Esophagus squamous epithelium (tissue), 5 donors: ENCODE results near the gene MBD2. TPM values are rescaled to one million over a fixed set of nuclear protein-coding genes. Genes with fewer than 3 reads are reported as not detected.
"Not testable (repeated sequence)": the region's sequence is repeated elsewhere in the genome, so short reads cannot be mapped to it uniquely, and the experiment has no call there.

Experiments
- DNase-seq: peaks from one replicate; lab custom pipeline; 2025; lab: John Stamatoyannopoulos, UW
- H3K27ac ChIP-seq, 4 donors: fragments of 200-600 bp; sonication (generic); one replicate each; pipeline ENCODE4 v1.5.1; 2016 to 2019; ENCODE audit warnings: mild to moderate bottlenecking in 1 of 4
- H3K27me3 ChIP-seq, 4 donors: fragments of 200-600 bp; sonication (generic); 1 replicate in 3 of 4; 2 replicates in 1 of 4; pipeline versions ENCODE4 v1.5.1 to v1.6.0; 2017 to 2021; ENCODE audit warnings: antibody characterized with exemption in 1 of 4
- H3K36me3 ChIP-seq, 3 donors: fragments of 200-600 bp; sonication (generic); one replicate each; pipeline ENCODE4 v1.5.1; 2016 to 2019
- H3K4me1 ChIP-seq, 3 donors: fragments of 200-600 bp; sonication (generic); one replicate each; pipeline ENCODE4 v1.5.1; 2017 to 2019
- H3K4me3 ChIP-seq, 4 donors: fragments of 200-600 bp; sonication (generic); 1 replicate in 3 of 4; 2 replicates in 1 of 4; pipeline ENCODE4 v1.5.1; 2016 to 2019; ENCODE audit warnings: mild to moderate bottlenecking in 2 of 4, moderate library complexity in 1 of 4
- H3K9me3 ChIP-seq, 3 donors: fragments of 200-600 bp; sonication (generic); one replicate each; pipeline ENCODE4 v1.5.1; 2016 to 2019
- CTCF ChIP-seq, 6 experiments: fragments of 450-650 bp in 4 of 6; fragments of 200-600 bp in 2 of 6; sonication (generic) in 2 of 6; IDR thresholded peaks; one replicate each; pipeline ENCODE4 v1.5.1; 2016 to 2019; ENCODE audit warnings: antibody characterized with exemption in 6 of 6, mild to moderate bottlenecking in 4 of 6, moderate library complexity in 4 of 6
- POLR2A ChIP-seq, 4 donors: fragments of 450-650 bp; IDR thresholded peaks; one replicate each; pipeline ENCODE4 v1.6.1; 2017; ENCODE audit warnings: antibody characterized with exemption in 4 of 4, mild to moderate bottlenecking in 4 of 4, moderate library complexity in 3 of 4
- WGBS, 2 donors: methylation state at CpG; one replicate each; pipeline ENCODE4 v1.1.5; 2018; 5-methylcytosine and 5-hydroxymethylcytosine counted together
- intact Hi-C: fragments of 100-400 bp; cut with DNase I; formaldehyde crosslinking; loops from one replicate; pipeline ENCODE4 v1.15.0; 2022
- total RNA-seq, 4 donors: library from RNA; depleted of rRNA; stranded (reverse); fragments of >200 nt; gene quantifications; one replicate each; pipeline ENCODE4 v1.1.0, GENCODE V29; 2016
- donor health status: DM: yes; HTN: yes; CAD: no.

MBD2 gene
- total RNA-seq, 4 donors from 2014 or later: 38.2 to 48.4 (median 46.3) TPM

- Histone ChIP-seq H3K36me3 (no peaks in the 10 kb centered on the region), H3K4me3 (no peak overlapping the region), H3K9me3 (no peaks in the 10 kb centered on the region), H3K27ac (peak overlapping the region in 1 of 4 donors; percentile 7), H3K27me3 (no peaks in the 10 kb centered on the region), H3K4me1 (peaks cover 0 to 31% (median 4%) of the 10 kb centered on the region in 3 donors)
- no peak for DNase-seq
- intact Hi-C loops: no loop called here
- no peak for TF ChIP-seq POLR2A (IDR thresholded peaks at IDR 0.05)
- no peak for TF ChIP-seq CTCF (IDR thresholded peaks at IDR 0.05)
Observed at GRCh38 chr18:54228364-54228763, 3.9 kb upstream of the MBD2 start.

GRCh38 chr18:54223568-54224241 lies 764 bp downstream of the MBD2 start:
- Histone ChIP-seq H3K4me1 (peaks cover 17 to 62% (median 43%) of the 10 kb centered on the region in 3 donors), H3K27me3 (no peaks in the 10 kb centered on the region), H3K27ac (peak overlapping the region; percentile 96 to 99 (median 98)), H3K9me3 (no peaks in the 10 kb centered on the region), H3K4me3 (peak overlapping the region; percentile 81 to 90 (median 84)), H3K36me3 (no peaks in the 10 kb centered on the region)
- 0 to 1% methylated on average over 8 to 12 of the region's 39 CpGs for WGBS, 2 donors
- intact Hi-C loops: no loop called here
- DNase-seq: no peak
- TF ChIP-seq CTCF (IDR thresholded peaks at IDR 0.05) (no peak), POLR2A (IDR thresholded peaks at IDR 0.05) (no peak)

GRCh38 chr18:54222922-54223567 lies 1.4 kb downstream of the MBD2 start:
- Histone ChIP-seq H3K27me3 (no peaks in the 10 kb centered on the region), H3K4me3 (peak overlapping the region; percentile 81 to 90 (median 84)), H3K36me3 (no peaks in the 10 kb centered on the region), H3K9me3 (no peaks in the 10 kb centered on the region), H3K4me1 (peaks cover 17 to 62% (median 50%) of the 10 kb centered on the region in 3 donors), H3K27ac (peak overlapping the region; percentile 96 to 99 (median 98))
- DNase-seq: no peak
- intact Hi-C loops: no loop called here
- WGBS, 2 donors: 5 to 11% methylated on average over 5 of the region's 5 CpGs
- TF ChIP-seq CTCF (IDR thresholded peaks at IDR 0.05) (peak in 5 of 6 experiments; percentile 16 to 53 (median 37)), POLR2A (IDR thresholded peaks at IDR 0.05) (no peak)

- no peak overlapping the region for H3K27ac ChIP-seq
- DNase-seq: no peak
- H3K27me3 ChIP-seq: no peaks in the 10 kb centered on the region
- H3K36me3 ChIP-seq: no peaks in the 10 kb centered on the region
- 26 to 43% methylated on average over 2 of the region's 2 CpGs for WGBS, 2 donors
- TF ChIP-seq POLR2A (IDR thresholded peaks at IDR 0.05) (no peak), CTCF (IDR thresholded peaks at IDR 0.05) (no peak)
- H3K9me3 ChIP-seq: no peaks in the 10 kb centered on the region
- intact Hi-C loops: no loop called here
- H3K4me3 ChIP-seq: no peak overlapping the region
- H3K4me1 ChIP-seq: peaks cover 17 to 86% (median 50%) of the 10 kb centered on the region in 3 donors
Observed at GRCh38 chr18:54220406-54220805, 4.1 kb downstream of the MBD2 start.

- 76 to 85% methylated on average over 6 of the region's 6 CpGs for WGBS, 2 donors
- H3K4me3 ChIP-seq, H3K27me3 ChIP-seq, intact Hi-C loops, H3K36me3 ChIP-seq, H3K9me3 ChIP-seq, DNase-seq, H3K27ac ChIP-seq: not testable (repeated sequence)
- peaks cover 17 to 88% (median 50%) of the 10 kb centered on the region in 3 donors for H3K4me1 ChIP-seq
Observed at GRCh38 chr18:54218803-54219202, 5.7 kb downstream of the MBD2 start.
